DOHH2 (cell line): ENCODE results near the gene DRC3.

ENCODE experiments used
- EZH2phosphoT487 ChIP-seq: fragments of 200-600 bp; sonication (generic); IDR thresholded peaks from 2 replicates; pipeline ENCODE4 v1.6.1; 2017; ENCODE audit warnings: borderline replicate concordance, mild to moderate bottlenecking, antibody characterized with exemption, low read length, moderate library complexity, mixed read lengths
- TF ChIP-seq, protein P1 (sequence below): fragments of 200-600 bp; sonication (generic); IDR thresholded peaks from one replicate; pipeline ENCODE4 v1.5.1; 2014; ENCODE audit warnings: antibody characterized with exemption, mild to moderate bottlenecking, low read depth, low read length; ENCODE audit not compliant: poor library complexity, severe bottlenecking

DNA sequence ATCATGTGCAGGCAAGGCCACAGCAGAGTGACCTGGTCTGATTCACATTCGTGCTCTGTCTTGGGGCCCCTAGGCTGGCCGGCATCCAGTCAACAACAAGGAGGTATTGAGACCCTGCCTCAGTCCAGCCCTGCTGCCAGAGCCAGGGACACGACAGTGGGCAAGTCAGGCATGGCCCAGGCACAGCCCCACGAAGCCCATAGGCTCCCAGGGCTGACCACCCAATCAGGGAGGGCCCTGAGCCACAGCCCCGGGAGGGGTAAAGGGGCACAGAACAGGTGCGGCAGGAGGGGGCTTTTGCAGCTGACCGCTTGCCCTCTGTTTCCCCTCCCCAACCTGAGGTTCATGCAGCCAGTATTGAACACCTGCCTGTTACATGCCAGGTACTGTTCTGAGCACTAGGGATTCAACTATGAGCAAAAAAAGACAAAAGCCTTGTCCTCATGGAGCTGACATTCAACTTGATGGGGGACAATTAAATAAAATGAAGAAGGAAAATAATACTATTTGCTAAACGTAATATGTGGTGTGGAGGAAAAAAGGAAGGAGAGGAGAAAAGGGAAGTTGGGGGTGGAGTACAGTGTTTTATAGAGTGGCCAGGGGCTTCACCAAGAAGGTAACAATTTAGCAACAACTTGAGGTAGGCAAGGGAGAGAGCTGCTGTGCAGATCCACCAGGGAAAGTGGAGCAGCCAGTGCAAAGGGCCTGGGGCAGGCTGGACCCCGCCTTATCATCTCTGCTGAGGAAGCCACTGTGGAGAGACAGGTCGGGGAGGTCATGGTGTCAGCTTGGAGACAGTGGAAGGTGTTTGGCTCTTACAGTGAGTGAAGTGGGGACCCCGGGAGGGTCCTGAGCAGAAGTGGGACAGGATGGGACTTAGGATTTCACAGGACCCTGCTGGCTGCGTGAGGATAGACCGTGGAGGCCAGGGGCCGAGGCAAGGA is 6.1 kb downstream of the DRC3 start:
- TF ChIP-seq, protein P1, sequence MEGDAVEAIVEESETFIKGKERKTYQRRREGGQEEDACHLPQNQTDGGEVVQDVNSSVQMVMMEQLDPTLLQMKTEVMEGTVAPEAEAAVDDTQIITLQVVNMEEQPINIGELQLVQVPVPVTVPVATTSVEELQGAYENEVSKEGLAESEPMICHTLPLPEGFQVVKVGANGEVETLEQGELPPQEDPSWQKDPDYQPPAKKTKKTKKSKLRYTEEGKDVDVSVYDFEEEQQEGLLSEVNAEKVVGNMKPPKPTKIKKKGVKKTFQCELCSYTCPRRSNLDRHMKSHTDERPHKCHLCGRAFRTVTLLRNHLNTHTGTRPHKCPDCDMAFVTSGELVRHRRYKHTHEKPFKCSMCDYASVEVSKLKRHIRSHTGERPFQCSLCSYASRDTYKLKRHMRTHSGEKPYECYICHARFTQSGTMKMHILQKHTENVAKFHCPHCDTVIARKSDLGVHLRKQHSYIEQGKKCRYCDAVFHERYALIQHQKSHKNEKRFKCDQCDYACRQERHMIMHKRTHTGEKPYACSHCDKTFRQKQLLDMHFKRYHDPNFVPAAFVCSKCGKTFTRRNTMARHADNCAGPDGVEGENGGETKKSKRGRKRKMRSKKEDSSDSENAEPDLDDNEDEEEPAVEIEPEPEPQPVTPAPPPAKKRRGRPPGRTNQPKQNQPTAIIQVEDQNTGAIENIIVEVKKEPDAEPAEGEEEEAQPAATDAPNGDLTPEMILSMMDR, result no peak
- no peak for TF ChIP-seq EZH2phosphoT487
